GM19452 (cell line): ENCODE results near the gene C19orf44.

Source experiments
- ATAC-seq: cut with Tn5 transposase; IDR thresholded peaks from one replicate; pipeline ENCODE4 v1.9.1; 2021; ENCODE audit not compliant: unreplicated experiment

The C19orf44 gene

DNA sequence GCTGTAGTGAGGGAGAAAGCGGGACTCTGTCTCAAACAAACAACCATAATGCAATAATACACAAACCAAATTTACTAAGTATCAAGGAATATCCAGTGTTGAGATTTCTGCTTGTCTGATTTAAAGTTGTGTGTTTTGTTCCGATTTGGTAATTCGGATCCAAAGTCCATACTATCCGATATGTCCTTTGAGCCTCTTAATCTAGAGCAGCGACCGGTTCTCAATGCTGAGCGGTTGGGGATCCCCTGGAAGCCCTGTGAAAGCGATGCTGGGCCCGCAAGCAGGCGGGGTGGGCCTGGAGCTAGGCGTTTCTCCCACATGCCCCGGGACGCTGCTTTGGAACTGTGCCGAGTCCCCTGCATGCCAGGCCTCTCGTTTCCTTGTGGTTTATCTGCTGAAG, 20.2 kb downstream of the C19orf44 start:
- no peak for ATAC-seq

DNA sequence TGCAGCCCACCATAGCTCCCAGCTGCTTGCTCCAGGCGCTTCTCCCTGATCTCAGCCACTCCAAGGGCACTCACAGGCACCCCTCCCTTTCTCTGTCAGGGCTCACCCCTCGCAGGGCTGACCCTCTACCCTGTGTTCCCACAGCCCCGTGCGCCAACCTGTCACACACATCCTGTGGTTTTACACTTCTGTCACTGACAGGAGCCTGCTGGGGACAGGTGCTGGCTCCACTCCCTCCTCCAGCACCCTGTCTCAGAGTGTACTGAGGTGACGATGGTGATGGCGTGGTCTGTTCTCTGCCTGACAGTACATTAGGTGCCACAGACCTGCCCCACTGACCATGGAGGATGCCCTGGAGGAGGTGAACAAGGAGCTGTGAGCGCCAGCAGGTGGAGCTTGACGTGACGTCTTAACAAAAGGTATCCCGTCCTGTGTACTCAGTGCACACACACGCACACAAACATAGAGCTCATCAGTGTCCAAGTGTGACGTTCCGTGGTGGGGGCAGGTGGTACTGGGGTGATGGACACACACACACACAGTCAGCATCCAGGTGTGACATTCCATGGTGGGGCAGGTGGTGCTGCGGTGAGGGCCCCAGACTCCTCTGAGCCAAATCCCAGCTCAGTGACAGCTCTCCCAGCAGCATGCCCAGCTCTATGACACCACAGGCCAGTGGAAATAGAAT, 20.9 kb downstream of the C19orf44 start:
- no peak for ATAC-seq

DNA sequence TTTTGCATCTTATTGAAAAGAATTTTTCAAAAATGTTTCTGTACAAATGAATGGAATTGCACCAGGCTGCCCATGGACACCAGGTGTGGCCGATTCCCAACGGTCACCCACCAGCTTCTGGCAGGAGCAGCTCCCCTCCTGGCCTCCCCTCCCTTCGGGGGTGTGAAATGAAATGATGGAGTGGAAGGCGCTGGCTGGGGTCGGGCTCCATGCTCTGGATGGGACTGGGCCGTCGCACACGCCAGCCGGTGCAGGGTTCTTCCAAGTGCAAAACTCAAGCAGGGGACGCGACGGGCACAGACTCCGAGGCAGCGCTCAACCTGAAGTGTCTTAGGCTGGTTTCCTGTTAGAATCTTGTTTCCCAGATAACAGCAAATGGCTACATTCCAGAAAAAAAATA, 21.9 kb downstream of the C19orf44 start:
- no peak for ATAC-seq

DNA sequence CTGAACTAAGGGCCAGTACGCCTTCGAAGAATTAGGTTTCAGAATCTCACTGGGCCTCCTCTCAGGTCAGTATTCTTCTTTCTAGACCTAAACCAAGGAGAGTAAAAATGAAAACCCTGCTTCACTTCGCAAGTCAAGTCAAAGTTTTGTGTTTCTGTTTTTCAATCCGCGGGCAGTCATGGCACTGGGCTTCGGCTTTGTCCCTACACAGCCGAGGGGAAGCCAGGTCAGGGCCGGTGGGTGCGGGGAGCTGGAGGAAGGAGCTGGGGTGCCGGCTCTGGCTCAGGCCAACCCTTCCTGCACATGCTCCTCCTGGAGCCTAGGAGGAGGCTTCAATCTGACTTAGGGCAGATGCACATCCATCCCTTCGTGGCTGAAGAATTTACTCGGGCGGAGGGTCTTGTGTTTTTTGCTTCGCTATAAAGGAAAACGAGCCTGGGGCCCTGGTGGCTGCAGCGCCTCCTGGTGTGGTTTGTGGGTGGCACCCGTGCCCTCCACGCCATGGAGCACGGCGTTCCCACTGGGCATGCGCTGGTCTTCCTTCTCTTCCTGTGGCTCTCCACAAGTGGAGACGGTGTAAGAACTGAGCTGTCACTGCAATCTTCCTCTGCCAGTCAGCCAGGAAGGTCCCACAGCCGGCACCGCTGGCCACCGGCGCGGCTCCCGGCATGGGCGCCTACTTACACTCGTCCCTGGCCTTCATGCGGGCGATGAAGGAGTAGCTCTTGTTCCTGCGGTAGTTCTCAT, 22.5 kb downstream of the C19orf44 start:
- no peak for ATAC-seq

DNA sequence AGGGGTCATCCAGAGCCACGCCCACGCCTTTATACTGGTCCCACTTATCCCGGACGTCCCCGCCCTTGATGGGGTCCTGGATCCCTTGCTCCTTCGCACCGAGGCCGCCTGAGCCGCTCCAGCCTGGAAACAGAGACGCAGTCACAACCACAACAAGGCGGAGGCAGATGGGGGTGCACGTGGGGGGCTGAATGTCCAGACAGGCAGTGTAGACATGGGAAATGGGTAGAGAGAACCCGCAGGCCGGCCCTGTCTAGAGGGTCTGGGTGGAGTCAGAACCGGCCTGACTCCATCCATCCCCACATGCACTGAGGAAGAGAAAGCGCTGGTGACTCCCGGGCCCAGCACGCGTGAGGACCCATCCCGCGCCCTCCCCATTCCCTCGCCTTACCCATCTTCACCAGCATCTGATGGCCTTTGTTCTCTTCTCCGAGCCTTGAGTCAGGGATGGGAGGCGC, 23.1 kb downstream of the C19orf44 start:
- no peak for ATAC-seq

DNA sequence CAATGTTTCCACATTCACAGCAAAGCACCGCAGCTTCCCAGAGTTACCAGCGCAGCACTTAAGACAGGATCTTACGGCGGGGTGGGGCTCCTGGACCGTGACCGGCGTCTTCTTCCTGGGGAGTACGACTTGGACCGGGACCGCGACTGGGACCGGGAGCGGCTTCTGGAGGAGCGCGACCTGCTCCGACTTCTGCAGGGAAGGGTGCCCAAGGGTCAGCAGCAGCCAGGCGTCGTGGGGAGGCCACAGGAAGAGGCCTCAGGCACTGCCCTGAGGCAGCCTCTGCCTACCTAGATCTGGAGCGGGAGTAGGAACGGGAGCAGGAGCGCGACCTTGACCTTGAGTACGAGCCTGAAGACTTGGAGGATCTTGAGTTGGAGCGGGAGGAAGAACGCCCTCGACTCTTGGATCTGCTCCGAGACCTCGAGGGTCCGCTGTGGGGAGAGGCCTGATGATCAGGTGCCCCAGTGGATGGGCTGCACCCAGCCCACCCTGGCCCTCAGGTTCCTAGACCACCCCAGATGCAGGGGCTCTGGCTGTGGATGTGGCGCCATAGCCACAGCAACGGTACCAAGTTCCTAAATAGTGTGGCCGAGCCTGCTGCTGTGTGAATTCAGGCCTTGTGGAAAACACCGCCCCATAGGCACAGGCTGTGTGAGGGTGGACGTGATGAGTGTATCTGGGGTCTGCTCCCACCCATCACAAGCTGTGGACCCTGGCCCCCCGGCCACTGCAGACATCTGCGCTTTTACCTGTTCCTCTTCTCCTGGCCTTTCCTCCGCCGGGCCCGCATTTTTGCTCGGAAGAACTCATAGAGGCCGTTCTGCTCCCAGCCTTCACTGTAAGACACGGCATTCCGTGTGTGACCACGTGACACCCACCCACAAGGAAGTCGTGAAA, 24.1 kb downstream of the C19orf44 start:
- ATAC-seq, result no peak

DNA sequence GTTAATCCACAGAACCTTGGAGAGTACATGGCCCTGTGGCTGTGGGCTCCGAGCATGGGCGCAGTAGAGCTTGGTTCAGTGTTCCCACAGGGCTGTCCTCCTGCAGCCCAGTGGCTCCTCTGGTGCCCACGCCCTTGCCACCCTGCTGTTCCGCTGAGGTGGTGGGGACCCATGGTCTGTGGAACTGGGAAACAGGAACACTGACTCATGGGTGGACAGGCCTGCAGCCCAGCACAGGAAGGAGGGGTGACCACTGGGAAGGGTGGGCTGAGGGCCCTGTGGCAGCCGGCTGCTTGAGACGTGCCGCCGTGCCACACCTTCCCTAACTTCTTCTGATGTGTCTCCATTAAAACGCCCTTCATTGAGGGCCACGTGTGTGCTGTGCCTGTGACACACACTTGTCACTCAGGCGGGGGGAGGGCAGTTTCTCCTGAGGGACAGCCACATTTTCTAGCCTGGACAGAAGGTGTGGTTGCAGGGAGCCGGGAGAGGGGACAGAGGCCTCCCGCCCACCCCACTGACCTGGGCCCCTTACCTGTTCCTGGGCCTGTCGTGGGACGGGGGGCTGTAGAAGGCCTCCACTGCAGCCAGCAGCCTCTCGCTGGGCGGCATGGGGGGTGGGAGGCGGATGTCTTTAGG, 24.9 kb downstream of the C19orf44 start:
- no peak for ATAC-seq

DNA sequence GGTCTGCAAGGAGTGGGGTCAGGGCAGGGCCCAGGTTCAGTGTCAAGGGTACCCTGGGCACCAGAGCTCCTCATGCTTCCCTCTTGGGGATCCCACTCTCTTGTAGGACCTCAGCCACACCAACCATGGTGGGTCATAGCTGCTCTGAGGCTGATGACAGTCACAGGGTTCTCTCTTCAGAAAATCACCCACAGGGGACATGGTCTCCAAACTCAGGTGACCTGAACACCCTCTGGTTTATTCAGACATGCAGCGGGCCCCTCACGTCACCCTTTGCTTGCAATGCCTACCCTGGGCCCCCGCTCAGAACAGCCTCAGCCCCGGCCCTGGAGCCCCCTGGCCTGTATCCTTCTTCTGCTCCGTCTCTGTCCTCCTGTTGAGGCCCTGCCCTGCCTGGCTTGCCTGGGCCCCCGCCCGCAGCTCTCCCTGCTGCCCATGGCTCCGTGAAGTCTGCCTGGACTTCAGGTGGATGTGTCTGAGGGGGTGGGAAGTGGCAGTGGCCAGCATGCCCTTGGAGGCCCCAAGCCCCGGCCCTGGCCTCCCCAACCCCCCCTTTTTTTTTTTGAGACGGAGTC, 25.6 kb downstream of the C19orf44 start:
- no peak for ATAC-seq

DNA sequence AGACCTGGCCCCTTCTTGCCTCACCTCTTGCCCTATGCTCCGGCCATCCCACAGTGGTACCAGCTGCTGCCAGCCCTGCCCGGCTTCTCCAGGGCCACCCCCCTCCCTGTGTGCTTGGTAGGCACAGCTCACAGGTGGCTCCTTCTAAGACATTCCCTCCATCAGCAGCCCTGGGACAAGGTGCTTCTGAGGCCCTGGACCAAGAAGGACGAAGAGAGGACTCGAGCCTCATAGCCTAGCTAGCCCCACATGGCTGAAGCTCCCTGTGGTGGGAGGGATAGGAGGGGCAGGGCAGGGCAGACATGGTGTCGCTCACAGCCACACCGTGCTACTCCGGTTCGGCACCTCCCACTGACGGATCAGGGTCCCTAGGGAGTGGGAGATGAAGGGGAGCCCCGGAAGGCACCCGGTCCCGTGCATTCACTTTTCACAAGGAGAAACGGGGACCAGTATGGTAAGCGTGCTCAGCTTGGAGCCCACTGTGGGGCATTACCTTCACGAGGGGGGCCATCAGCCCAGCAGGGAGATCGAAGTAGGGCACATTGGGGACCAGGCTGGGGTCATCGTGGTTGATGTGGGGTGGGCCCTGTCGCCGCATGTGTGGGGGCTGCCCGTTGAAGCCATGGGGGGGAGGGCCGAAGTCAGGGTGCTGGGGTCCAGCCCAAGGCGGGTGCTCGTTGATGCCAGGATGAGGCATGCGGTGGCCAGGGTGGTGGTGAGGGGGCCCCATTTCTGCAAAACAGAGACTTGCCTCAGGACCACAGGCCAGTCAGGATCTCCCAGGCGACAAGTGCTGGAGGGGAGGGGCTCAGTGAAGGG, 26.6 kb downstream of the C19orf44 start:
- no peak for ATAC-seq

DNA sequence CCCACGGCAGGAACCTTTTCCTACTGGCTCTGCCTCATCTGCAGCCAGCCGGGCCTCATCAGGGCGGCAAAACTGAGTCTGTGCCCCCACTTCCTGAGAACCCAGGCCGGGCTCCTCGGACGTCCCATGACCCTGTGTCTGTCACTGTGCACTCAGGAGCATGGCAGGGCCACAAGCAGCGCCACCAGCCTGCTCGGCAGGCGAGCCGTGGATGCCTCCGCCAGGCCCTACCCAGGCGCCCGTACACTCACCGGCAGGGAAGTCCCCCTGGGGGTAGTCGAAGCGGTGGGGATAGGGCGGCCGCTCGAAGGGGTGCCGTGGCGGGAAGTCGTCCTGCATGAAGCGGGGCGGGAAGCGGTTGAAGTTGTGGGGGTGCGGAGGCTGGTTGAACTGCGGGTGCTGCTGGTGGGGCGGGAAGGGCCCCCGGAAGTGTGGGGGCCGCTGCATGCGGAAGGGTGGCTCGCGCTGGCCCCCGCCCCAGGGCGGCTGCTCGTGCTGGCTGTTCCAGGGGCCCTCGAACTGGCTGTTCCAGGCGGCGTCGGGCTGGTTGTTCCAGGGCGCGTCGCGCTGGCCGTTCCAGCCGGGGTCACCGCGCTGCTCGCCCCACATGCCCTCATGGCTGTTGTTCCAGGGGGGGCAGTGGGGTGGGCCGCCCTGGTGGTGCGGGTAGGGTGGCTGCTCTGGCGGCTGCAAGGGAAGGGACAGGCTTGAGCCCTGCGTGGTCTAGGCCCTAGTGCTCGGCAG, 29.0 kb downstream of the C19orf44 start:
- ATAC-seq, result no peak

DNA sequence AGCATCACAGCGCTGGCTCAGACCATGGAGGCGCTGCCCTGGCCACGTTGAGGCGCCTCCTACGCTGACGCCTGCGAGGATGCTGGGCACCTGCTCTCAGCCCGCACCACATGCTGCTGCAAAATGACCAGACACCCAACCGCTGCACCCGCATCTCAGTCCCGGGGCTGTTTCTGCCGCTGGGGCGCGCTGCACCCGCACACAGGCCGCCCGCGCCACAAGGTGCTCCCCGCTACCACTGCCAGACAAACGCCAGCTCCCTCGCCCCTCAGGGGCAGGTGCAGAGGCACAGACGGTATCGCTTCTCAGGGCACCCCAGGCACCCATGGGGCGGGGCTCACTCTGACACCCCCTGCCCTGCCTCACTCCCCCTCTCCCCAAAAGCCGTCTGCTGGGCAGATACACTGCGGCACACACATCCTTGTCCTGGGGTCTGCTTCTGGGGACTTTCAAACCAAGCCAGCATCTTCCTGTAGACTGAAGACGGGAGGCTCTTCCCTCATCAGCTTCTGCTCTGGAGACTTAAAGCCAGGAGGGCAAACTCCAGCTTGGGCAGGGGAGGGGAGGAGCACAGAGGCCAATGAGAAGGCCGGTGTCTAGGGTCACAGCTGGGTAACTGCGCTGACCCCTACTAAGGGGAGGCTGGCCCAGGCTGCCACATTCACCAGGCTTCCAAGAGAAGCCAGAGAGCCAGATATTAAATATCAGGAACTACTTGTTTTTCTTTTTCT, 29.7 kb downstream of the C19orf44 start:
- no peak for ATAC-seq

DNA sequence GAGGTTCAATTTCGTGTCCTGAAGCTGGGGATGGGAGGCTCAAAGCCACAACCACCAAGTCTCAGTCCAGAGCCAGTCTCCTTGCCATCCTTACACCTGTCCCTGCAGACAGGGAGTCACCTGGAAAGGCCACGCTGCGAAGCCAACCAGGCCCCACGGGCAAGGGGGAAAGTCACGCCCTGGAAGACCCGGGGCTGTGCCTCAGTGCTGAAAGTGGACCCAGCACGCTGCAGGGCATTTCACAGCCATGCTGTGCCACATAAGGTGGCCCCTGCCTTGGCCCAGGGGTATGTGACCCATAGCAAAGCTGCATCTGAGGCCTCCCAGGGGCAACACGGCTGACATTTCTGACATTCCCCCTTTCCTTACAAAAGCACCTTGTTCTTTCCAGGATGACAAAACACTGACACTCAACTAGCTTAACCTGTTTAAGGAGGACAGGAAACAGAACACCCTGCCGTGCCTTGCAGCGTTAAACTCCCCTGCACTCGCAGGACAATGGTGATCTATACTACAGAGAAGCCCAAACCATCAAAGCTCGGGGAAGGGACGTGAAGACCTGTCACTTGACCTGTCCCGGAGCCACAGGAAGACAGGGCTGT, 31.2 kb downstream of the C19orf44 start:
- ATAC-seq, result no peak

DNA sequence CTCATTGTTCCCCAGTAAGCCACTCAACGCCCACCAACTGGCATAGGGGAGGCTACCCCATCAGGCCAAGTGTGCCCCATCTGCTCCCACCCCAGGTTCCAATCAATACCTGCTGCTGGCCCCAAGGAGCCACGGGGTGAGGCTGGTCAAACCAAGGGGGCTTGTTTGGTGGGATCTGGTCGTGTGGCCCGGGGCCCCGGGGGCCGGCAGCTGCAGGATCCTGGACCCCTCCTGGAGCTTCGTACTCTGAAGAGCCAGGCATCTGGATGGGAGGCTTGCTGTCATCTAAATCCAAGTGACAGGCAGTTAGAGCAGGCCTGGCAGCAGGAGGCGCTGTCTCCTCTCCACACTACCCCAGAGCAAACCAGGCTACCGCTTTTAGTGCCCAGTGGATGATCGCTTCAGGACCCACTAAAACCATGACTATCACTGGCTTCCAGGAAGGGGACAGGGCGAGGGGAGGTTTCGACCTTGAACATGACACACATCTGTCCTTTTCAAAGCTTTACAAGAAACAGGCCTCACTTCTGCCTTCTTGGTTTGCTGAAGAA, 31.9 kb downstream of the C19orf44 start:
- no peak for ATAC-seq

DNA sequence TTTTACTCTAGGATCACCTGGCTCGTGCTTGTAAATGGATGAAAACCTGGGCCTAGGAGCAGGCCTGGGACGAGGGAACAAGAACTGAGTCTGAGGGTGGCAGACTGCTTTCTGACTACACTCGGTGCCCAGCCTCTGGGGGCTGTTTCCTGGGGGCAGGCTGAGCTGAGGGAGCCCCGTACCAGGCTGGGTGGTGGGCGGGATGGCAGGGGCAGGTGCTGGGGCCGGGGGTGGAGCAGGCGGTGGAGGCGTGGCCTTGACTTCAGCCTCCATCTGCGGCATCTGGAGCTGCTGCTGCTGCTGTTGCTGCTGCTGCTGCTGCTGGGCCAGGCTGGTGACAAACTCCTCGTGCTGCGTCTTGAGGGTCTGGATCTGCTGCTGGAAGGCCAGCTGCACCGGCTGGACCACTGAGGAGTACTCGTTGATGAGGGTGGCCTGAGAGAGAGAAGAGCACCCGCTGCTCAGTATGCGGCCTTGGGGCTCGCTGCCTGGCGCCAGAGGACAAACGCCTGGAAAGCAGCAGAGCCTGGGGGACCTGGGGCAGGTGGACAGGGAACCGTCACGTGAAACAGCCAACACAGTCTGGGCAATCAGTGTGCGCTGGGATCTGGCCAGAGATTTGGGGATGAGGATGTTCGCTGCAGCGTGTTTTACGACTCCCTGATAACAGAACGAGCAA, 33.4 kb downstream of the C19orf44 start:
- ATAC-seq, result no peak

DNA sequence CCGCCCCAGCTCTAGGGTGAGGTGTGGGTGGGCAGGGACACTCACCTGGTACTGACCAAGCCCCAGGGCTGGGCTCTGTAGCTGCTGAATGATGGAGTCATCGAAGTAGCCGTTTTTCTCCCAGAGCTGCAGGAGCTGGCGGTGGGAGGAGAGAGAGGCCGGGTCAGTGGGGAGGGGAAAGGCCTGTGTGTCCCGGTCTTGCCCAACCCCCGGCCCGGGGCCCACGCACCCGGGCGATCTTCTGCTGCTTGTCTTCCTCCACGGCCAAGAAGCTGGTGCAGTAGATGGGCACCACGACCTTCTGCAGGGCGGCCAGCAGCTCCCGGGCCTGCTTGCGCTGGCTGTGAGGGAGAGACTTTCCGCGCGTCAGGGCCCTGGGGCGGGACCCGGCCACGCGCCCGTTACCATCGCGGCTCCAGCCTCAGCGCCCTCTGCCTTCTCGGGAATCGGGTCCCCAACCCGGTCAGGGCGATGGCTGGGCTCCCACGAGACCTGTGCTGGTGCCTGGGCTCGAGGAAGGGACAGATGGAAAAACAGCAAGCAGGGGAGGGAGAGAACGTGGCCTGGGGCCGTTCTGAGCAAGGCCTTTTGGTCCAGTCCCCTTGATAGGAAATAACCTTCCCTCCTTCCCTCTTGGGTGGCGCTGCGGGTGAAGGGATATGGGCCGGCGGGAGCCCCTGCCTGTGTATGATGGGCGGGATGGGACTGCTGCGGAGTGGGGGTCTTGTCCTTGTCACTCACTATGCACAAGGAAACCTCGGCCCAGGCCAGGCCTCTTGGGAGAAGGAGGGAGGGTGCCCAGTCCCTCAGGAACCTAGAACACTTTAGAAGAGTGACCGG, 34.6 kb downstream of the C19orf44 start:
- ATAC-seq, result no peak

DNA sequence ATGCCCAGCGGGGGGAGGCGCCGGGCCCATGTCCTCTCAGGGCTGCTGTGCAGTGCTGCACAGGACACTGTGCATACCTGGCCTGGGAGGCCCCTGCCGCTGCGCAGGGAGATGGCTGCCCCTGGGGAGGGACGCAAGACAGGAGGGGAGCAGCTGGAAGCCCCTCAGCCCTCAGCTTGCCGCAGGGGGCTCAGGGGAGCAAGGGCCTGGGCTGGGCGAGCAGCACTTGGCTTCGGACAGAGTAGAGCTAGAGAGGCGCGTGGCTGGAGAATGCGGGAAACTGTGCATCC, 35.1 kb downstream of the C19orf44 start:
- no peak for ATAC-seq
